ENCODE results near the gene CATSPERD.

CATSPERD gene

DNA sequence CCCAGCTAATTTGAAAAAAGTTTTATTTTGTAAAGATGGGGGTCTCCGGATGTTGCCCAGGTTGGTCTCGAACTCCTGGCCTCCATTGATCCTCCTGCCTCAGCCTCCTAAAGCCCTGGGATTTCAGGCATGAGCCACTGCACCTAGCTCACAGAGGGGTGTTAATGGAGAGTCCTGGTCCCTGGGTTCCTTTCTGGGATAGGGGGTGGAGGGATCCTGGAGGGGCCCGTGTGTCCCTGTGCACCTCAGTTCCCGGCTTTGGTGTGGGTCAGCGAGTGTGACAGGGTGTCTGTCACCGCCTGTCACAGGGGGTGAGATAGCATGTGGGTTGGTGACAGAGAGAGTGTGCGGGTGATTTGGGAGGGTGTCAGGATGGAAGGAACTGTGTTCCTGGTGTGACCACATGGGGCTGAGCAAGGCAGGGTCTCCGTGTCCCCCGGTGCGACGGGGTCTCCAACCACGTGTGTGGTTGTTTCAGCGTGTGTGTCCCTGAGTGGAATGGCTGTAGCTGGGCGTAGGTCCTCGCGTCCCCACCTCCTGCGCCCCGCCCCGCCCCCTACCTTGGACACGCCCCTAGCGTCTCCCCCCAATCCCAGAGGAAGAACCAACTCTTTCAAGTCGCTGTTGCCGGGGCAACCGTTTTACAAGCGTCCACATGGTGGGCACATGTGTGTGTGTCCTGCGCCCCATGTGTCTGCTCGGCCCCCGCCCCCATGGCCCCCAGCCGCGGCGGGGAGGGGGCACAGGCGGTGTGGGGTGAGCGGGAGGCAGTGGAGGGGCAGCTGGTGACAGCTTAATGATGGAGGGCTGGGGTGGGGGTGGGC, 81.6 kb downstream of the CATSPERD start:
- no peak for DNase-seq (ENCODE audit: low read depth in 4 of 4, low spot score in 1 of 4)

DNA sequence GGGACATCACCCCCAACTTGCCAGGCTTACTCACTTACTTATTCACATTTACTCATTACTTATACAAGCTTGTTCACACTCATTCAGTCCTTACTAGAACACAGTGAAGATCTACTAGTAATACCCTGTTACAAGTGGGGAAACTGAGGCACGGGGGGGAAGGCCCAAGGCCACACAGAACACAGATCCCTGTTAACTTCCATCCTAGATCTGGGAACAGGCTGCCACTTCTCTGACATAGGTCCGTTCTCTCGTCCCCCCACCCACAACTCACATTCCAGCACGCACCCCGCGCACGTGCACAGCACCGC, 83.0 kb downstream of the CATSPERD start:
- DNase-seq (ENCODE audit: low read depth in 4 of 4, low spot score in 1 of 4), result no peak

DNA sequence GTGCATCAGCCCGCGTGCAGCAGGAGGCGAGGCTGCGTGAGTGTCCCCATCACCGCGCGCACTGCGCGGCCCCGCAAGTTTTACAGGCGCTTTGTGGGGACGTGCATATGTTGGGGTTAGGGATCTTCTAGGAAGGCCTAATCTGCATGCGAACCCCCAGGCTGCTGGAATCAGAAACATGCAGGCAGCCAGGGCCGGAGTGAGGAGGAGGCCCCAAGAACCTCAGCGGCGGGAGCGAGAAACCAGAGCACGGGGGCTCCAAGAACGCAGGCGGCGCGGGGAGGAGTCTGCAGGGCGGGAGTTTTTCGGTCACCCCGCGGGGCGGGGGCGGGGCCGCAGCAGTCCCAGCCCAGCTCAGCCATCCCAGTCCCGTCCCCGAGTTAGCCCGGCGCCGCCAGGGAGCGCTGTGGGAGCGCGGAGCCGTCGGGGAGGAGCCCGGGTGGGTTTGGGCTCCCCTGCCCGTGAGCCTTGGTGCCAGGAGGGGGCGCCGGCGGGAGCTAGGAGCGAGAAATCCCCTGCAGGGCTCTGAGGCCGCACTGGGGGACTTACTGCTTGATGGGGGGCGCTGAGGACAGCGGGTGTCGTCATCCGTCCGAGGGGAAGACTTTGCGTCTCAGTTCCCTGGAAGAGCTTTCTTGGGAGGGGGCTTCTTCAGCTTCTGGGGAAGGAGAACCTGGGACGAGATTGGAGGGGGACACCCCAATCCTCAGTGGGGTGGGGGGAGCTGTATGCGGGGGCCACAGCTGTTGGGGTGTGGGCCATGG, 83.5 kb downstream of the CATSPERD start:
- DNase-seq (ENCODE audit: low read depth in 4 of 4, low spot score in 1 of 4), result peak; percentile 79 to 94 (median 90)

DNA sequence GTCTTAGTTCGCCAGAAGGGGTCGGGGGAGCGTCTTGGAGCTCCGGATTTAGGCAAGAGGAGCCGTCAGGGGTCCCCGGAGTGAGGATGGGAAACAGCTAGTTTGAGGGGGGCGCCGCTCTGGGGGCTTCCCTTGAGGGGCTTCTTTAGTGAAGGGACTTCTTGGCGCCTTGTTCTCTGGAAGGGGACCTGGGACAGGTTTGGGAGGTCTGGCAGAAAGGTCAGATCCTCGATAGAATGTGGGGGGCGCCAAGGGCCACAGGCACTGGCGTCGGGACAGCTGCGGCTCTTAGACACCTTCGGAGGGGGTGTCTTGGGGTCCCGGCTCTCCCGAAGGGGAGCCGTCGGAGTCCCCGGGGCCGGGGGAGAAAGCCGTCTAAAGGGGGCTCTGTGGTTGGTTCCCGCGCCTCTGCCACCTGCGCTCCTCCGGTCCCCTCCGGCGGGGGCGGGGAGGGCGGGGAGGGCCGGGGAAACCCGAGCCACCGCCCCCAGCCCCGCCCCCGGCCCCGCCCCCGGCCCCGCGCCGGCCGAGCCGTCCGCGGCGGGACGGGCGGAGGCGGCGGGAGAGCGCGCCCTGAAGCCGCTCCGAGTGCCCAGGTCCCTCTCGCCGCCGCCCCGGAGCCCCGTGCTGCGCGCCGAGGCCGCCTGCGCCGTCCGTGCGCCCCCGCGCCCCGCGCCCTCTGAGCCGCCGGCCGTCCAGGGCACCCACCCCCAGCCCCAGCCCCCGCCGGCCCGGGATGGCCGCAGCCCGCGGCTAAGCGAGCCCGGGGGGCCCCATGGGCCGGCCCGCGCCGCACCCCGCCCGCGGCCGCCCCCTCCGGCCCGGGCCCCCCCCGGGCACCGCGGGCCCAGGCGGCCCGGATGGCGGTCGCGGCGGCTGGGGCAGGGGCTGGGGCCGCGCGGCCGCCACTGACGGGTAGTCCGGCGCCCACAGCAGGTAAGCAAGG, 84.4 kb downstream of the CATSPERD start, which contains the start of gene NRTN:
Gene NRTN (plus strand): TSS at position 552 of the 946 bp plus-strand sequence. CDS start 19,099 bp downstream, outside the sequence.
- DNase-seq (ENCODE audit: low read depth in 4 of 4, low spot score in 1 of 4), result no peak

DNA sequence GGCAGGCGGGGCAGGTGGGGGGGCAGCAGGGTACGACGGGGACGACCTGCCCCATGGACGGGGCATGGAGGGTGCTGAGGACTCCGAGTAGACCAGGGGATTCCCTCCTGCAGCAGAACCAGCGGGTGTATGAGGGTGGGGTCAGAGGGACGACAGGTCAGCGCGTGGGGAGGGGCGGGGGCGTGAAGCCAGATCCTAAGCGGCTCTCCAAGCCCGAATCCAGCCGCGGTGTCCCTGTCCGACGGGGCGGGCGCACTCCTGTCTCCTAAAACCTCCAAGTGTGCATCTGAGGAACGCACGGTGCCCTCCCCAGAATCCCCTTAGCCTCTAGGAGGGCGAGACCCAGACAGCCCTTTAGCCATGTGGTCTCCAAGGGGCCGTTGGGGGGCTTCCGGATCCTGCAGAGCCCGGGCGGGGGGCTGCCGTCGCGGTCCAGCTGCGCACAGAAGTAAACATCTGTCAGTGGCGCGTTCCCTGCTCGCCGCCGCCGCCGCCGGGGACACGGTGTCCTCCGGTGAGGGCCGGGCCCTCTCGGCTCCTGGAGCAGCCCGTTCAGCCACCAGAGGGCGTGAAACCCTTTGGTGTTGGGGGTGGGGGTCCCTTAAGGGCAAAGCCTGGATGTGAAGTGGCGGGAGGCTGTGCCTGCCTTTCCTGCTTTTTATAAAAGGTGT, 85.2 kb downstream of the CATSPERD start:
- no peak for DNase-seq (ENCODE audit: low read depth in 4 of 4, low spot score in 1 of 4)

DNA sequence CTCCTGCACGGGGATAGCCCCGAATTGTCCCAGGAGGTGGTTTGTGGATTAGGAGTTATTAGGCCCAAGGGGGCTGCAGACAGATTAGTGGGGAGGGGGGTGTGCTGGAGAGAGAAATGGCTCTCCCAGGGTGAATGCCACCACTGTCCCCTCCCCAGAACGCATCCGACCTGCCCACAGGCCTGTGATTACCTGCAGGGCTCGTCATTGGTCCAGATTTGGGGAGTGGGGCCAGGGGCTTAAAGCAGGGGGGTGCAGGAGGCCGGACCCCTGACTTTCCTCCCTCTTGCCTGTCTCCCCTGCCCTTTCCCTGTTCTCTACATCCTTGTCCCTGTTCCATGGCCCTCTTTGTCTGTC, 85.7 kb downstream of the CATSPERD start:
- no peak for DNase-seq (ENCODE audit: low read depth in 4 of 4, low spot score in 1 of 4)

DNA sequence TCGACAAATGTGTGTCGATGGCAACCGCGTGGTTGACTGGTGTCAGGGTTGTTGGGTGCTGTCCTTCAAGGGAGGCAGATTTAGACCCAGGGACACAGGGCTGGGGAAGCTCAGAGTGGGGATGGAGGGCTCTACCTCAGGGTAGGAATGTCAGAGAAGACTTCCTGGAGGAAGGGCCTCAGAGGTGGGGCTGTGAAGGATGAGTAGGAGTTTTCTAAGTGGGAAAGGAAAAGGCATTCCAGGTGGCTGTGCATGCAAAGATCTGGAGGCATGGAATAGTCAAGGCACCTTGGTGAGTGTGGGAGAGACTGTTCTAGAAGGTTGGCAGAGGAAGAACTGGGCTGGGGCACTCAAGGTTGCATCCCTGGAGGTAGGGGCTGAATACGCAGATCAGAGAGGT, 86.5 kb downstream of the CATSPERD start:
- no peak for DNase-seq (ENCODE audit: low read depth in 4 of 4, low spot score in 1 of 4)

DNA sequence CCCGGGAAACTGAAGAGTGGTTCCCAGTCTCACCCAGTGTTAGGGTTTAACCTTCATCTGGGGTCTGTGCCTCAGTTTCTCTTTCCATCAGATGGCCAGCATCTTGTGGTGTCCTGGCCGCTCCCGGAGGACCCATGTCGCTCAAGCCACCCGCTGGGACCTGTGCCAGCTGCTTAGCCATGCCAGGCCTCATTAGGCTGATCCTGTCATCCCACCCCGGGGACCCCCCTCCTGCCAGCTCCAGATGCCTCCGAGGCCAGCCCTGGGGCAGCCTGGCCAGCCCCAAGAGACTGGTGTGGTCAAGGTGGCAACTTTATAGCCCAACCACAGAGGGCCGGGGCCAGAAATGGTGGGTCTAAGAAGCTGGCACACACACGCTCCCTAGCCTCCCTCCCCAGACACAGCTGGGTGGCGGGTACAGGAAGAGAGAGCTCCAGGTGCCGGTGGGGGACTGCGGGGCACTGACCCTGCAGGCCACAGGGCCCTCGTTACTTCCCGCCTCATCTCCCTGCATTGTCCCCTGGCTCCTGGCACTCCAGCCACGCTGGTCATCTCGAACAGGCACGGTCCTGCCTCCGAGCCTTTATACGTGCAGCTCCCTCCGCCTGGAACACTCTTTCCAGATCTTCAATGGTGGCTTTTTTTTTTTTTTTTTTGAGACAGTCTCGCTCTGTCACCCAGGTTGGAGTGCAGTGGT, 87.8 kb downstream of the CATSPERD start:
- no peak for DNase-seq (ENCODE audit: low read depth in 4 of 4, low spot score in 1 of 4)

DNA sequence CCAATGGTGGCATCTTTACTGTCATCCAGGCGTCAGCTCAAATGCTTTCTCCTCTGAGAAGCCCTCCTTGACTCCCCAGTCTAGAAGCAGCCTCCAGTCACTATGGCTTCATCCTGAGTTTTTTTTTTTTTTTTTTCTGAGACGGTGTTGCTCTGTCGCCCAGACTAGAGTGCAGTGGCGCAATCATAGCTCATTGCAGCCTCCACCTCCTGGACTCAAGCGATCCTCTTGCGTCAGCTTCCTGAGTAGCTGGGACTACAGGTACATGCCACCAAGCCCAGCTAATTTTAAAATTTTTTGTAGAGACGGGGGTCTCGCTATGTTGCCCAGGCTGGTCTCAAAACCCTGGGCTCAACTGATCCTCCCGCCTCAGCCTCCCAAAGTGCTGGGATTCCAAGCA, 88.6 kb downstream of the CATSPERD start:
- no peak for DNase-seq (ENCODE audit: low read depth in 4 of 4, low spot score in 1 of 4)

DNA sequence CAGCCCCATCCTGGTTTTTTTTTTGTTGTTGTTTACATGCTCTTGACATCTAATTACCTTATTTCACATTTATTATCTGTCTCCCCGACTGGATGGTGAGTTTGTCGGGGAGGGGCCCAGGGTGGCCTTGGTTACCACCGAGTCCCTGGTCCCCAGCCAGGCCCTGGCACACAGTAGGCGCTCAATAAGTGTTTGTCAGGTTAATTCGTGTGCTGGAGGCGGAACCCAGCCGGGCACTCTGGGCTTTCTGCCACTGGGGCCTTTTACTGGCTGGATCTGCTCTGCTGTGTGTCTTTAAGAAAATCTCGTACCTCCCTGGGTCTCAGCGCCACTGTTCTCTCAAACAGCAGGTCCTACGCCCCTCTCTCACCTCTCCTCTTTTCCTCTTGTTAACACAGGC, 89.0 kb downstream of the CATSPERD start:
- no peak for DNase-seq (ENCODE audit: low read depth in 4 of 4, low spot score in 1 of 4)

DNA sequence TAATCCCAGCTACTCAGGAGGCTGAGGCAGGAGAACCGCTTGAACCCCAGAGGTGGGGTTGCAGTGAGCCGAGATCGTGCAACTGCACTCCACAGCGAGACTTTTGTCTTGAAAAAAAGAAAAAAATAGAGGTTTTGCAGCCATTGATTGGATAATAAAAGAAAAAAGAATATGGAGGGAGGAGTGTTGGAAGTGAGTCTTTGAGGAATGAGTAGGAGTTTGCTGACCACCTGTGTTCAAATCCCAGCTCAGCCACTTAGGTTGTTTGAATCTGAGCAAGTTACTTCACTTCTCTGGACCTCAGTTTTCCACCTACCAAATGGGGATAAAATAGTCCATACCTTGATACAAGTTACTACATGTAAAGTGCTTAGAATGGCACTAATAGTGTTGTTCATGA, 90.7 kb downstream of the CATSPERD start:
- DNase-seq (ENCODE audit: low read depth in 4 of 4, low spot score in 1 of 4), result no peak

DNA sequence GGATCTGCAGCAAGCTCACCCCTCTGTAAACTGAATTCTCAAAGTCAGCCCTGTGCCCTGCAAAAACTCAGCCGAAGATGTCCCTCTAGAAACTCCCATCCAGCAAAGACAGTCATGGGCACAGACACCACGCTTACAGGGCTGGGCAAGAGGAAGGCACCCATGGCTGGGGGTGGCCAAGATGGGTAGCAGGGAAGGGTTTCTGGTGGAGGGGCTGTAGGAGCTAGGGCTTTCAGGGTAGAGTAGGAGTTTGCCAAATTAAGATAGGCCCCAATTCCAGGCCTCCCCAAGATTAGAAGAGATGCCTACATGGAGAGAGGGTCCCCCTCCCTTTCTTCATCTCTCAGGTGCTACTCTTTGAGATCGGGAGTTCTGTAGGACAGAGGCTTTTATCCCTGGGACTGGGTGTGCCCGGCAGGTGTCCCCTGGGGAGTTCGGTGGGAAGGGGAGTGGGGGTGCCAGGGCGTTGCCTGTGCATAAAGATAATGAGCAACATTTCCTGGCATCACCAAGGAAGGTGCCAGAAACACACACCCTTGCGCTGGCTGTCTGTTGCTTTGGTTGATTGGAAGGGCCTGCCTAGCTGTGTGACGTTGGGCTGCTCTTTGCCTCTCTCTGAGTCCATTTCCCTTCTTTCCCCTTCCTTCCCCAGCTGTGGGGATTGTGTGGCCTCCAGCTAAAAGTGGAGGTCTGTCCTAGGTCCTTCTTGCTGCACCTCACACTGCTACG, 93.8 kb downstream of the CATSPERD start:
- no peak for DNase-seq (ENCODE audit: low read depth in 4 of 4, low spot score in 1 of 4)

DNA sequence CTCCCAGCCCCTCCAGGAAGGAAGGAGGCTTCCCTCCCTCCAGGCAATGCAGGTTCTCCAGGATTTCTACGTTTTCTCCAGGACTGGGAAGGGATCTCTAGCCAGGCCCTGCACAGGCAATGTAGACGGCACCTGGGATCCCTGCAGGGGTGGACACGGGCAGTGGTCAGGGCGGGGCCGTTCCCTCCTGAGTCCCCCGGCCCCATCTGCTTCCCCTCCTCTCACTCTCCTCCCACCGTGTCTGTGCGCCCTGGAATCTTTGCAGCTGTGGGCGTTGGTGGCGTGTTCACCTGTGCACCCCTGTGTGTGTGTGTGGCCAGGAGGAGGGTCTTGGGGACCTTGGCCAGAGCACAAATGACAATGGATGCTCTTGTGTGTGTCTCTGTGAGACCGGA, 94.4 kb downstream of the CATSPERD start:
- DNase-seq (ENCODE audit: low read depth in 4 of 4, low spot score in 1 of 4), result no peak

DNA sequence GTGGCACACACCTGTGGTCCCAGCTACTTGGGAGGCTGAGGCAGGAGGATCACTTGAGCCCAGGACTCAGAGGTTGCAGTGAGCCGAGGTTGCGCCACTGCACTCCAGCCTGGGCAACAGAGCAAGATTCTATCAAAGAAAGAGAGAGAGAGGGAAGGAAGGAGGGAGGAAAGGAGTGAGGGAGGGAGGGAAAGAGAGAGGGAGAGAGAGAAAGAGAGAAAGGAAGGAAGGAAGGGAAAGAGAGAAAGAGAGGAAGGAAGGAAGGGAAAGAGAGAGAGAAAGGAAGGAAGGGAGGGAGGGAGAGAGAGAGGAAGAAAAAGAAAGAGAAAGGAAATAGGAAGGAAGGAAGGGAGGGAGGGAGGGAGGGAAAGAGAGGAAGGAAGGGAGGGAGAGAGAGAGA, 96.8 kb downstream of the CATSPERD start:
- DNase-seq (ENCODE audit: low read depth in 4 of 4, low spot score in 1 of 4), result no peak

DNA sequence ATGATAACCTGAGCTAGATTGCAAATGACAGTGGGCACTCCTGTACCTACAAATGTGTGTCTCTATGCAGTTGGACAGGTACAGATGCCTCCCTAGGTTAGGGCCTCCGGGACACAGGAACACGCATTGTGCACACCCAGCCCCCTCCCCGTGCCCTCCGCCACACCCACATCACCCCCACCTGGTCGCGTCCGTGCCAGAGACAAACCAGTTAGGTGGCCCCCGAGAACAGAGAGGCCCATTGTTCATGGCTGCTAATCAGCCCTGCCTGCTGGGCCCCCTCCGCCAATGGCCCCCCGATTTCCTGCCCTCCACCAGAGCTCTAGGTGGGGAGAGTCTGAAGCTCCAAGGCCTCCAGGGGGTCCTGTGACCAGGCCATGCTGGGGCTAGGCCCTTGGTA, 98.2 kb downstream of the CATSPERD start:
- DNase-seq (ENCODE audit: low read depth in 4 of 4, low spot score in 1 of 4), result no peak

DNA sequence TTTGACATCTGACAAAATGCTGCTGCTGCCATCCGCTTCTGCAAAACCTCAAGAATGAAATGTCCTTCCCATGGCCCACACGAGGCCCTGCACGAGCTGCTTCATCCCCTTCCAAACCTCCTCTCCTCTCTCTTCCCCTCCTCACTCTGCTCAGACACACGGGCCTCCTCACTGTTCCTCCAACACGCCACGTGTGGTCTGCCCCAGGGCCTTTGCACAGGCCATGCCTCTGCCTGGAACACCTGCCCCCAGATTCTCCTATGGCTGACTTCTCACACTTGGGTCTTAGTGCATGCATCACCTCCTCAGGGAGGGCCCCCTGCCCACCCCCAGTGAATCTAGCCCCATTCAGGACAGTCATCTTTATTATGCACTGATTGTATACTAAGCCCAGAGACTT, 100.3 kb downstream of the CATSPERD start:
- DNase-seq (ENCODE audit: low read depth in 4 of 4, low spot score in 1 of 4), result no peak

DNA sequence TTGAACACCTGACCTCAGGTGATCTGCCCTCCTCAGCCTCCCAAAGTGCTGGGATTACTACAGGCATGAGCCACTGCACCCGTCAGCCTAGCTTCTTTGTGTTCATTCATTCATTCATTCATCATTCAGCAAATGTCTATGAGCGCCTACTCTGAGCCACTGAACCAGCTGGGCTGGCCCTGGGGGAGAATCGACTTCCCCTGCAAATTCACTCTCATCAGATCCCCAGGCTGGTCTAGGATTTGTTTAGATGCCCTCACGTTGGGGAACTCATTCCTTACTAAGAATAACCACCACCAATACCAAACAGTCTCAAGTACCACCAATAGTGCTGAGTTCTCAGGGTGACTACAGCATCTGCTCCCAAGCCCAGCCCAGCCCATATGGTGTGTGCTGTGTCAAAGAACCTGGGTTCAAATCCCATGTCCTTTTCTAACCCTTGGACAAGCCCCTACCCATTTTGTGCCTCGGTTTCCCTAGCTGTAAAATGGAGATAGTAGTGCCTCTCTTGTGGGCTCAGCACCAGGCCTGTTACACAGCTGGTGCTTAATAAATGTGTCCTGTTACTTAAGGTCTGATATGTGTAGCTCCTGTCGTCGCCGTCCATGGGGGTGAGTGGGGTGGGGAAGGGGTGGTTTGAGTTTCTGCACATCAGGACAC, 101.2 kb downstream of the CATSPERD start:
- no peak for DNase-seq (ENCODE audit: low read depth in 4 of 4, low spot score in 1 of 4)

DNA sequence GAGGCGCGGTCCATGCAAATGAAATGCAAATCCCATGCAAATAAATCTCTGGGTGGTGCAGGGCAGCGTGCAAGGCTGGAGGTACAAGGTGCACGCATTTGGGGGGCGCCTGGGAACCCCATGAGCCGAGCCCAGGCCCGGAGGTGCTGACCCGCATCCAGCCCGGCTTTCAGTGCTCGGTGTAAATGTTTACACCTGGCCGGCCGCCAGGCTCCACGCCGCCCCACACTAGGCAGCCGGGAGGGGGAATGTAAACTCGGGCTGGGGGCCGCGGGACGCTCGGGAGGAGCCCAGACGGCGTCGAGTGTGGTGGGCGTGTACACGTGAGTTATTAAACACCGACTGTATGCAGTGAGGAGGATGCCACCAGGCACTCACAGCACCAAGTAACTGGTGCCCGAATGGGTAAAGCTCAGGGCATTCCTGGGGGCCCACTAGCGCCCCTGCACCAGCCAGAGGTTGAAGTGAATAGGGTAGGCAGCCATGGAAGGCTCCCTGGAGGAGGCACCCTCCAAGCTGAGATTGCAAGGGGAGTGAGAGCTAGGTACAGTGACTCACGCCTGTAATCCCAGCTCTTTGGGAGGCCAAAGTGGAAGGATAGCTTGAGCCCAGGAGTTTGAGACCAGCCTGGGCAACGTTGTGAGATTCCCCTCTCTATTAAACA, 101.9 kb downstream of the CATSPERD start:
- DNase-seq (ENCODE audit: low read depth in 4 of 4, low spot score in 1 of 4), result no peak

Data from stimulated activated CD4-positive, alpha-beta T cell treated with anti-CD3 and anti-CD28 coated beads, Interleukin-1b, Interleukin-23, amount 100 ng/mL, for 24 hours (primary cell).